GM23338 (cell line): ENCODE data around the gene GLYATL3. TPM values are rescaled to one million over a fixed set of nuclear protein-coding genes. Genes with fewer than 3 reads are reported as not detected.
"Not testable (repeated sequence)": the region's sequence is repeated elsewhere in the genome, so short reads cannot be mapped to it uniquely, and the experiment has no call there.

Experiments
- ATAC-seq: fragments of 200-7000 bp; cut with Tn5 transposase; 3 replicates; pipeline ENCODE4 v1.9.1; 2020
- DNase-seq: peaks from one replicate; pipeline ENCODE4 v3.0.0-alpha.2; 2015; ENCODE audit warnings: low spot score
- H2AFZ ChIP-seq: fragments of 200-600 bp; sonication (generic); 2 replicates; pipeline ENCODE4 v1.8.0; 2016; ENCODE audit warnings: antibody characterized with exemption, mild to moderate bottlenecking, moderate library complexity
- H3F3A ChIP-seq: fragments of 200-600 bp; sonication (generic); replicated peaks from 2 replicates; pipeline ENCODE4 v1.8.0; 2017; ENCODE audit warnings: antibody characterized with exemption, mixed run types, low read depth
- H3K27ac ChIP-seq: fragments of 200-600 bp; sonication (generic); 2 replicates; pipeline ENCODE4 v1.6.1; 2016; ENCODE audit warnings: low read depth
- H3K27me3 ChIP-seq: fragments of 200-600 bp; sonication (generic); 2 replicates; pipeline ENCODE4 v1.8.0; 2016; ENCODE audit warnings: mild to moderate bottlenecking, mixed run types, moderate library complexity; ENCODE audit not compliant: insufficient read depth
- H3K36me3 ChIP-seq: fragments of 200-600 bp; sonication (generic); 2 replicates; pipeline ENCODE4 v1.8.0; 2016; ENCODE audit warnings: mild to moderate bottlenecking; ENCODE audit not compliant: insufficient read depth
- H3K4me1 ChIP-seq: fragments of 200-600 bp; sonication (generic); 2 replicates; pipeline ENCODE4 v1.8.0; 2016; ENCODE audit warnings: mild to moderate bottlenecking, moderate library complexity; ENCODE audit not compliant: insufficient read depth
- H3K4me2 ChIP-seq: fragments of 200-600 bp; sonication (generic); 2 replicates; pipeline ENCODE4 v1.7.1; 2017; ENCODE audit warnings: mixed run types
- H3K4me3 ChIP-seq: fragments of 200-600 bp; sonication (generic); 2 replicates; pipeline ENCODE4 v1.6.1; 2016; ENCODE audit warnings: mixed run types
- H3K79me2 ChIP-seq: fragments of 200-600 bp; sonication (generic); replicated peaks from 2 replicates; pipeline ENCODE4 v1.8.0; 2017; ENCODE audit warnings: mild to moderate bottlenecking; ENCODE audit not compliant: insufficient read depth
- H3K9me2 ChIP-seq: fragments of 200-600 bp; sonication (generic); 2 replicates; pipeline ENCODE4 v1.8.0; 2017; ENCODE audit not compliant: insufficient read depth
- H4K20me1 ChIP-seq: fragments of 200-600 bp; sonication (generic); replicated peaks from 2 replicates; pipeline ENCODE4 v1.8.0; 2017; ENCODE audit warnings: mild to moderate bottlenecking; ENCODE audit not compliant: insufficient read depth
- H3K27ac Mint-ChIP-seq: 2 replicates; pipeline ENCODE4 v1.8.0; 2020; ENCODE audit warnings: inconsistent platforms, mild to moderate bottlenecking, moderate library complexity, mixed read lengths
- H3K27me3 Mint-ChIP-seq: 3 replicates; pipeline ENCODE4 v1.8.0; 2022; ENCODE audit warnings: low read depth, mild to moderate bottlenecking, moderate library complexity, mixed read lengths, inconsistent platforms; ENCODE audit not compliant: insufficient read depth, poor library complexity
- H3K36me3 Mint-ChIP-seq: 3 replicates; pipeline ENCODE4 v1.8.0; 2021; ENCODE audit warnings: low read depth, mild to moderate bottlenecking, inconsistent platforms, moderate library complexity, mixed read lengths
- H3K4me1 Mint-ChIP-seq: 3 replicates; pipeline ENCODE4 v1.8.0; 2020; ENCODE audit warnings: mild to moderate bottlenecking, inconsistent platforms, mixed read lengths
- H3K4me3 Mint-ChIP-seq: 3 replicates; pipeline ENCODE4 v1.8.0; 2021; ENCODE audit warnings: moderate library complexity, mild to moderate bottlenecking, inconsistent platforms, mixed read lengths
- H3K9me3 Mint-ChIP-seq: 3 replicates; pipeline ENCODE4 v1.8.0; 2020; ENCODE audit warnings: moderate library complexity, mild to moderate bottlenecking, inconsistent platforms, mixed read lengths
- ETS1 ChIP-seq: IDR thresholded peaks from 2 replicates; pipeline ENCODE4 v1.6.1; 2016; ENCODE audit warnings: antibody characterized with exemption
- EZH2phosphoT487 ChIP-seq: fragments of 200-600 bp; sonication (generic); IDR thresholded peaks from one replicate; pipeline ENCODE4 v1.8.1; 2018; ENCODE audit warnings: antibody characterized with exemption; ENCODE audit not compliant: unreplicated experiment
- JUNB ChIP-seq: IDR thresholded peaks from one replicate; pipeline ENCODE4 v1.6.1; 2016; ENCODE audit warnings: antibody characterized with exemption; ENCODE audit not compliant: unreplicated experiment
- NANOG ChIP-seq: IDR thresholded peaks from 2 replicates; pipeline ENCODE4 v1.6.1; 2016; ENCODE audit warnings: antibody characterized with exemption, borderline replicate concordance
- POLR2AphosphoS5 ChIP-seq: IDR thresholded peaks from 2 replicates; pipeline ENCODE4 v1.6.1; 2016; ENCODE audit warnings: antibody characterized with exemption, low read depth
- REST ChIP-seq: IDR thresholded peaks from one replicate; pipeline ENCODE4 v1.6.1; 2018; ENCODE audit warnings: antibody characterized with exemption; ENCODE audit not compliant: unreplicated experiment
- ZNF114 ChIP-seq: fragments of 250-450 bp; sonication (Bioruptor Pico); IDR thresholded peaks from 2 replicates; pipeline ENCODE4 v1.5.0; 2020; ENCODE audit warnings: mild to moderate bottlenecking, moderate library complexity
- ZNF331 ChIP-seq: fragments of 250-450 bp; sonication (Bioruptor Pico); IDR thresholded peaks from 2 replicates; pipeline ENCODE4 v1.5.0; 2020; ENCODE audit warnings: low read depth, mild to moderate bottlenecking, moderate library complexity
- polyA plus RNA-seq: library from polyadenylated mRNA; unstranded; fragments of >200 nt; fragmentation: Nextera tagmentation; extraction: Ambion mirVana; gene quantifications from 2 replicates; pipeline ENCODE4 v1.2.1, GENCODE V29; 2016
- total RNA-seq: library from RNA; depleted of rRNA; stranded (reverse); fragments of >200 nt; shearing (Covaris generic); gene quantifications from 2 replicates; pipeline ENCODE4 v1.2.3, GENCODE V29; 2014

GLYATL3 gene
- total and polyA plus RNA-seq, 2 experiments from 2014 or later, result not detected

- Mint-ChIP-seq H3K4me1 (no peaks in the 10 kb centered on the region), H3K9me3 (peaks cover 48% of the 10 kb centered on the region), H3K4me3 (no peak overlapping the region), H3K36me3 (peaks cover 78% of the 10 kb centered on the region), H3K27ac (no peak overlapping the region), H3K27me3 (peaks cover 3% of the 10 kb centered on the region)
- Histone ChIP-seq H2AFZ (no peak overlapping the region), H3K4me2 (no peak overlapping the region), H3K79me2 (no peaks in the 10 kb centered on the region), H3K36me3 (peaks cover 14% of the 10 kb centered on the region), H4K20me1 (no peaks in the 10 kb centered on the region), H3F3A (no peaks in the 10 kb centered on the region), H3K27ac (no peak overlapping the region), H3K4me3 (no peak overlapping the region), H3K9me2 (0 out of 2 replicates have a peak, but pooled peaks cover 3% of the 10 kb centered on the region), H3K27me3 (no peaks in the 10 kb centered on the region), H3K4me1 (no peaks in the 10 kb centered on the region)
- TF ChIP-seq NANOG (no peak), ETS1 (no peak), ZNF331 (CRISPR knock-in tag) (no peak), JUNB (no peak)
- DNase-seq (no peak), ATAC-seq (no peak)
These were observed 20.3 kb upstream of the GLYATL3 start for GRCh38 chr6:49479308-49479970.

- H3K27me3 ChIP-seq, H3K4me1 ChIP-seq, H3K27me3 Mint-ChIP-seq, H3K4me1 Mint-ChIP-seq, H3K4me3 Mint-ChIP-seq, H4K20me1 ChIP-seq, ATAC-seq, H2AFZ ChIP-seq, DNase-seq, H3K27ac Mint-ChIP-seq, H3K4me2 ChIP-seq, H3K9me2 ChIP-seq, H3K4me3 ChIP-seq, H3K27ac ChIP-seq, H3K36me3 ChIP-seq, H3F3A ChIP-seq, H3K79me2 ChIP-seq: not testable (repeated sequence)
- H3K9me3 Mint-ChIP-seq, result peaks cover 32% of the 10 kb centered on the region
- H3K36me3 Mint-ChIP-seq, result peaks cover 61% of the 10 kb centered on the region
These were observed 17.9 kb upstream of the GLYATL3 start for GRCh38 chr6:49481846-49482245.

- not testable (repeated sequence) for H3K4me3 Mint-ChIP-seq, H3K9me2 ChIP-seq, H3K79me2 ChIP-seq, H2AFZ ChIP-seq, H3K4me1 Mint-ChIP-seq, ATAC-seq, H3K4me1 ChIP-seq, H3K27ac Mint-ChIP-seq, DNase-seq, H4K20me1 ChIP-seq, H3K4me3 ChIP-seq, H3F3A ChIP-seq, H3K27ac ChIP-seq, H3K27me3 Mint-ChIP-seq, H3K4me2 ChIP-seq, H3K36me3 ChIP-seq, H3K27me3 ChIP-seq
- Mint-ChIP-seq H3K9me3 (peaks cover 30% of the 10 kb centered on the region), H3K36me3 (peaks cover 51% of the 10 kb centered on the region)
These were observed 16.3 kb upstream of the GLYATL3 start for GRCh38 chr6:49483380-49483779.

GRCh38 chr6:49490633-49491032, 9.1 kb upstream of the GLYATL3 start:
- Histone ChIP-seq H3K4me1 (no peaks in the 10 kb centered on the region), H3F3A (no peaks in the 10 kb centered on the region), H3K79me2 (no peaks in the 10 kb centered on the region), H4K20me1 (no peaks in the 10 kb centered on the region), H2AFZ (no peak overlapping the region), H3K9me2 (no peaks in the 10 kb centered on the region), H3K4me2 (no peak overlapping the region), H3K27me3 (no peaks in the 10 kb centered on the region), H3K36me3 (peaks cover 29% of the 10 kb centered on the region), H3K4me3 (no peak overlapping the region), H3K27ac (no peak overlapping the region)
- H3K9me3 Mint-ChIP-seq, result no peaks in the 10 kb centered on the region
- DNase-seq (no peak), ATAC-seq (no peak)
- H3K36me3 Mint-ChIP-seq, result peaks cover 36% of the 10 kb centered on the region
- H3K27me3 Mint-ChIP-seq, result no peaks in the 10 kb centered on the region
- H3K4me1 Mint-ChIP-seq, result no peaks in the 10 kb centered on the region
- H3K4me3 Mint-ChIP-seq, result no peak overlapping the region
- H3K27ac Mint-ChIP-seq, result no peak overlapping the region
- no peak for TF ChIP-seq EZH2phosphoT487
- no peak for TF ChIP-seq REST
- TF ChIP-seq ZNF114 (CRISPR knock-in tag), result no peak
- no peak for TF ChIP-seq ETS1
- no peak for TF ChIP-seq POLR2AphosphoS5
- no peak for TF ChIP-seq NANOG
- no peak for TF ChIP-seq JUNB
